H1 (cell line): Measurements from ENCODE around the gene OTUD5. TPM values are rescaled to one million over a fixed set of nuclear protein-coding genes. Genes with fewer than 3 reads are reported as not detected.
"Not testable (repeated sequence)": the region's sequence is repeated elsewhere in the genome, so short reads cannot be mapped to it uniquely, and the experiment has no call there.

Experiments
- CTCF ChIA-PET: fragments of 300-600 bp; sonication (Branson Sonifier 250); formaldehyde crosslinking; loops from one replicate; lab custom pipeline; 2021; ENCODE audit not compliant: partially characterized antibody; lab: Charles Lee
- POLR2A ChIA-PET: fragments of 300-600 bp; sonication (Branson Sonifier 250); formaldehyde crosslinking; loops from one replicate; lab custom pipeline; 2021; ENCODE audit warnings: inconsistent platforms; ENCODE audit not compliant: partially characterized antibody; lab: Charles Lee
- DNase-seq, 2 experiments: peaks; one replicate each; pipeline versions ENCODE4 v3.0.0 to v3.0.0-alpha.2; 2010 to 2022; ENCODE audit warnings: low spot score in 2 of 2, low read depth in 1 of 2, mixed read lengths in 1 of 2
- FAIRE-seq: peaks from 2 replicates; lab custom pipeline; 2011; peaks lifted over from hg19 to GRCh38; lab: Jason Lieb, UNC
- H2AFZ ChIP-seq: 2 replicates; pipeline ENCODE4 v1.8.1; 2012; ENCODE audit warnings: low read length, inconsistent platforms
- H2AK5ac ChIP-seq: 2 replicates; pipeline ENCODE4 v1.6.1; 2013; ENCODE audit warnings: low read depth, low read length
- H2BK120ac ChIP-seq: replicated peaks from 2 replicates; pipeline ENCODE3; 2013; ENCODE audit warnings: low read depth, low read length, inconsistent platforms
- H2BK12ac ChIP-seq: 2 replicates; pipeline ENCODE4 v1.6.1; 2013; ENCODE audit warnings: low read depth, low read length
- H2BK15ac ChIP-seq: 2 replicates; pipeline ENCODE4 v1.6.1; 2013; ENCODE audit warnings: low read length
- H2BK20ac ChIP-seq: 2 replicates; pipeline ENCODE4 v1.6.1; 2013; ENCODE audit warnings: low read length
- H2BK5ac ChIP-seq: 2 replicates; pipeline ENCODE4 v1.6.1; 2013; ENCODE audit warnings: low read depth, low read length
- H3K14ac ChIP-seq: 2 replicates; pipeline ENCODE4 v1.6.1; 2013; ENCODE audit warnings: inconsistent platforms; ENCODE audit not compliant: insufficient read length
- H3K18ac ChIP-seq: 2 replicates; pipeline ENCODE4 v1.6.1; 2013; ENCODE audit warnings: low read length; ENCODE audit errors: extremely low read depth
- H3K23ac ChIP-seq: 2 replicates; pipeline ENCODE4 v1.6.1; 2013; ENCODE audit warnings: inconsistent platforms; ENCODE audit not compliant: insufficient read length
- H3K23me2 ChIP-seq: 2 replicates; pipeline ENCODE4 v1.6.1; 2013; ENCODE audit warnings: low read depth, low read length
- H3K27ac ChIP-seq: 2 replicates; pipeline ENCODE4 v1.6.1; 2011; ENCODE audit warnings: low read depth, low read length, inconsistent platforms
- H3K27me3 ChIP-seq, 4 experiments: replicated peaks in 1 of 4; 1 replicate in 1 of 4; 2 replicates in 3 of 4; pipeline versions ENCODE4 v1.6.1 to v1.8.1; 2011 to 2013; ENCODE audit warnings: low read length in 3 of 4, mild to moderate bottlenecking in 3 of 4, inconsistent platforms in 2 of 4, mixed read lengths in 2 of 4, moderate library complexity in 1 of 4; ENCODE audit not compliant: control insufficient read depth in 3 of 4, insufficient read depth in 3 of 4; ENCODE audit errors: extremely low read depth in 1 of 4
- H3K36me3 ChIP-seq, 4 experiments: 2 replicates each; pipeline versions ENCODE4 v1.6.1 to v1.8.1; 2011 to 2013; ENCODE audit warnings: mild to moderate bottlenecking in 4 of 4, low read length in 3 of 4, moderate library complexity in 2 of 4, control low read depth in 1 of 4, inconsistent platforms in 1 of 4; ENCODE audit not compliant: insufficient read depth in 4 of 4, control insufficient read depth in 2 of 4
- H3K4ac ChIP-seq: replicated peaks from 2 replicates; pipeline ENCODE3; 2013; ENCODE audit warnings: low read length, low read depth, mixed read lengths, inconsistent platforms; ENCODE audit not compliant: insufficient read length
- H3K4me1 ChIP-seq, 4 experiments: replicated peaks in 1 of 4; 1 replicate in 1 of 4; 2 replicates in 3 of 4; pipeline versions ENCODE4 v1.6.1 to v1.8.1; 2011 to 2013; ENCODE audit warnings: low read length in 3 of 4, inconsistent platforms in 2 of 4, mixed read lengths in 1 of 4; ENCODE audit not compliant: insufficient read depth in 4 of 4, control insufficient read depth in 3 of 4
- H3K4me2 ChIP-seq, 2 experiments: 2 replicates each; pipeline versions ENCODE4 v1.6.1 to v1.8.1; 2011 to 2013; ENCODE audit warnings: low read depth in 2 of 2, low read length in 2 of 2, control low read depth in 1 of 2, inconsistent platforms in 1 of 2, mild to moderate bottlenecking in 1 of 2; ENCODE audit not compliant: insufficient read depth in 1 of 2
- H3K4me3 ChIP-seq, 4 experiments: fragments of 200-600, 300-600 bp in 1 of 4; sonication (generic), shearing (Covaris generic), sonication (Bioruptor Twin) in 1 of 4; 2 replicates each; pipeline versions ENCODE4 v1.5.1 to v1.8.1; 2011 to 2016; ENCODE audit warnings: low read length in 4 of 4, low read depth in 3 of 4, control low read depth in 2 of 4, inconsistent platforms in 2 of 4, mild to moderate bottlenecking in 2 of 4, mixed read lengths in 1 of 4, moderate library complexity in 1 of 4; ENCODE audit not compliant: insufficient read depth in 2 of 4; ENCODE audit errors: extremely low read depth in 1 of 4
- H3K56ac ChIP-seq: replicated peaks from 2 replicates; pipeline ENCODE3; 2013; ENCODE audit warnings: low read depth, mild to moderate bottlenecking, mixed read lengths, low read length, inconsistent platforms; ENCODE audit not compliant: insufficient read length
- H3K79me1 ChIP-seq: 2 replicates; pipeline ENCODE4 v1.6.1; 2013; ENCODE audit warnings: low read depth, low read length, control low read depth
- H3K79me2 ChIP-seq, 2 experiments: 2 replicates each; pipeline versions ENCODE4 v1.6.1 to v1.8.1; 2012 to 2013; ENCODE audit warnings: low read length in 2 of 2, mild to moderate bottlenecking in 2 of 2, inconsistent platforms in 1 of 2; ENCODE audit not compliant: insufficient read depth in 2 of 2, control insufficient read depth in 1 of 2
- H3K9ac ChIP-seq, 4 experiments: replicated peaks in 1 of 4; 1 replicate in 1 of 4; 2 replicates in 3 of 4; pipeline versions ENCODE4 v1.6.1 to v1.8.1; 2011 to 2013; ENCODE audit warnings: low read depth in 3 of 4, low read length in 3 of 4, control low read depth in 2 of 4, mild to moderate bottlenecking in 2 of 4, moderate library complexity in 2 of 4, inconsistent platforms in 1 of 4; ENCODE audit errors: extremely low read depth in 1 of 4
- H3K9me3 ChIP-seq, 2 experiments: 2 replicates each; pipeline versions ENCODE4 v1.6.1 to v1.8.1; 2012 to 2013; ENCODE audit warnings: mild to moderate bottlenecking in 2 of 2, moderate library complexity in 2 of 2, control low read depth in 1 of 2, inconsistent platforms in 1 of 2, low read depth in 1 of 2, low read length in 1 of 2, mixed read lengths in 1 of 2; ENCODE audit not compliant: insufficient read depth in 2 of 2
- H4K20me1 ChIP-seq, 2 experiments: replicated peaks in 1 of 2; 2 replicates each; pipeline versions ENCODE3 to v1.8.1; 2011 to 2013; ENCODE audit warnings: inconsistent platforms in 2 of 2, low read length in 2 of 2, mild to moderate bottlenecking in 1 of 2; ENCODE audit not compliant: insufficient read depth in 2 of 2, control insufficient read depth in 1 of 2
- H4K5ac ChIP-seq: 2 replicates; pipeline ENCODE4 v1.6.1; 2013; ENCODE audit warnings: low read length, low read depth, mixed read lengths, inconsistent platforms; ENCODE audit not compliant: insufficient read length
- H4K8ac ChIP-seq: 2 replicates; pipeline ENCODE4 v1.8.0; 2013; ENCODE audit warnings: mild to moderate bottlenecking, moderate library complexity, low read length, inconsistent platforms; ENCODE audit not compliant: insufficient read depth; ENCODE audit errors: extremely low read depth
- H4K91ac ChIP-seq: replicated peaks from 2 replicates; pipeline ENCODE3; 2013; ENCODE audit warnings: low read length, mixed read lengths, inconsistent platforms; ENCODE audit not compliant: insufficient read length
- WGBS, 2 experiments: shearing (Covaris generic) in 1 of 2; methylation state at CpG; one replicate each; pipeline versions ENCODE4 v1.1.6 to v1.1.7; 2013 to 2015; ENCODE audit warnings: low lambda C conversion rate in 2 of 2, mixed read lengths in 2 of 2, inconsistent platforms in 1 of 2, low coverage in 1 of 2, missing lambda C conversion rate in 1 of 2; ENCODE audit not compliant: insufficient replicate concordance in 2 of 2, insufficient coverage in 1 of 2, insufficient read length in 1 of 2; ENCODE audit errors: extremely low coverage in 1 of 2, missing lambda C conversion rate in 1 of 2; 5-methylcytosine and 5-hydroxymethylcytosine counted together
- polyA plus RNA-seq, 7 experiments: library from polyadenylated mRNA; depleted of rRNA in 3 of 7; stranded (reverse) in 5 of 7; unstranded in 2 of 7; fragments of >200 nt in 5 of 7; fragments of 200-250 nt in 2 of 7; gene quantifications; 1 replicate in 5 of 7; 2 replicates in 1 of 7; 4 replicates in 1 of 7; pipeline versions ENCODE4 v1.2.1 to v1.2.3, GENCODE V29; 2011 to 2013; ENCODE audit warnings: missing spikeins in 2 of 7, mixed read lengths in 2 of 7
- total RNA-seq: library from RNA; stranded (reverse); fragmentation: NEBNext Ultra II Directional; extraction: Animal tissue kit (Norgen Biotek cat#: 25700); gene quantifications from 2 replicates; pipeline ENCODE4 v1.2.1, GENCODE V29; 2021

Gene OTUD5
- total and polyA plus RNA-seq, 2 of the 8 experiments (the other 6 are each of a cell fraction or from before 2014, with no cell fraction given): 46.3 to 53.5 TPM

GRCh38 chrX:48886586-48886985 lies 70.8 kb downstream of the OTUD5 start:
- H3K36me3 ChIP-seq, H2BK120ac ChIP-seq, H2BK12ac ChIP-seq, H3K79me1 ChIP-seq, H3K4ac ChIP-seq, H4K20me1 ChIP-seq, H2AFZ ChIP-seq, H3K18ac ChIP-seq, H3K4me1 ChIP-seq, H3K79me2 ChIP-seq, H3K27ac ChIP-seq, H3K9ac ChIP-seq, H3K4me2 ChIP-seq, DNase-seq, H3K4me3 ChIP-seq, FAIRE-seq, H2BK5ac ChIP-seq, H4K8ac ChIP-seq, H3K27me3 ChIP-seq, H4K91ac ChIP-seq, H2BK15ac ChIP-seq, H3K9me3 ChIP-seq, H3K23ac ChIP-seq, H2BK20ac ChIP-seq, H4K5ac ChIP-seq, H3K14ac ChIP-seq, H3K23me2 ChIP-seq, H2AK5ac ChIP-seq, H3K56ac ChIP-seq: not testable (repeated sequence)
- POLR2A ChIA-PET: interaction anchor here (0.6 to 1.3 kb wide), 2 partner anchors 24 to 115 kb away, joined by 3 read pairs; partner anchors contain the start of gene GRIPAP1
- WGBS, 2 experiments: 78% methylated on average over 2 of the region's 5 CpGs; no CpG with 5 or more reads in 1 of the 2 experiments
- CTCF ChIA-PET: interaction anchor here (1.2 kb wide), 1 partner anchor 18 kb away, joined by 3 read pairs; no protein-coding TSS in a partner anchor
